Karpas-422 (cell line): Measurements from ENCODE around the gene SLC1A4. TPM values are rescaled to one million over a fixed set of nuclear protein-coding genes. Genes with fewer than 3 reads are reported as not detected.
"Not testable (repeated sequence)": the region's sequence is repeated elsewhere in the genome, so short reads cannot be mapped to it uniquely, and the experiment has no call there.

ENCODE experiments used
- DNase-seq: peaks from one replicate; pipeline ENCODE4 v3.0.0-alpha.2; 2015
- H2AFZ ChIP-seq: fragments of 200-600 bp; sonication (generic); 2 replicates; pipeline ENCODE4 v1.6.1; 2014; ENCODE audit warnings: antibody characterized with exemption, low read length, mixed read lengths
- H3K27ac ChIP-seq: fragments of 200-600 bp; sonication (generic); 2 replicates; pipeline ENCODE4 v1.5.1; 2014; ENCODE audit warnings: mild to moderate bottlenecking, low read length, moderate library complexity
- H3K27me3 ChIP-seq: fragments of 200-600 bp; sonication (generic); 2 replicates; pipeline ENCODE4 v1.6.1; 2014; ENCODE audit warnings: low read length, mixed read lengths
- H3K36me3 ChIP-seq: fragments of 200-600 bp; sonication (generic); 2 replicates; pipeline ENCODE4 v1.6.1; 2014; ENCODE audit warnings: low read length, mixed read lengths; ENCODE audit not compliant: insufficient read depth
- H3K4me1 ChIP-seq: fragments of 200-600 bp; sonication (generic); 2 replicates; pipeline ENCODE4 v1.6.1; 2014; ENCODE audit warnings: mild to moderate bottlenecking, low read length, mixed read lengths
- H3K4me2 ChIP-seq: fragments of 200-600 bp; sonication (generic); 2 replicates; pipeline ENCODE4 v1.6.1; 2014; ENCODE audit warnings: low read length, low read depth, mild to moderate bottlenecking; ENCODE audit not compliant: poor library complexity, severe bottlenecking
- H3K4me3 ChIP-seq: fragments of 200-600 bp; sonication (generic); 2 replicates; pipeline ENCODE4 v1.5.1; 2014; ENCODE audit warnings: mild to moderate bottlenecking, antibody characterized with exemption, low read length, mixed read lengths
- H3K79me2 ChIP-seq: fragments of 200-600 bp; sonication (generic); 2 replicates; pipeline ENCODE4 v1.6.1; 2014; ENCODE audit warnings: mild to moderate bottlenecking, low read length, mixed read lengths
- H3K9ac ChIP-seq: fragments of 200-600 bp; sonication (generic); 2 replicates; pipeline ENCODE4 v1.6.0; 2014; ENCODE audit warnings: low read length
- H3K9me2 ChIP-seq: fragments of 200-600 bp; sonication (generic), shearing (Covaris generic); replicated peaks from 2 replicates; pipeline ENCODE4 v1.6.0; 2014; ENCODE audit warnings: mild to moderate bottlenecking, low read length, moderate library complexity; ENCODE audit not compliant: insufficient read depth
- H3K9me3 ChIP-seq: fragments of 300-700, 200-600 bp; sonication (generic); 2 replicates; pipeline ENCODE4 v1.6.1; 2014; ENCODE audit warnings: low read length, mixed read lengths
- H4K20me1 ChIP-seq: fragments of 200-600 bp; sonication (generic); 2 replicates; pipeline ENCODE4 v1.6.1; 2014; ENCODE audit warnings: mild to moderate bottlenecking, antibody characterized with exemption, low read length, low read depth; ENCODE audit not compliant: insufficient read depth
- total RNA-seq: library from RNA; depleted of rRNA; stranded (reverse); fragments of >200 nt; shearing (Covaris generic); gene quantifications from 2 replicates; pipeline ENCODE4 v1.2.3, GENCODE V29; 2014; ENCODE audit warnings: low replicate concordance

SLC1A4 gene
- total RNA-seq, 1 experiment from 2014 or later = 114 TPM

GRCh38 chr2:64957109-64957903 is 31.9 kb upstream of the SLC1A4 start:
- no peaks in the 10 kb centered on the region; the same call in 1 of the 2 replicates for H3K36me3 ChIP-seq
- H3K9me2 ChIP-seq = no peaks in the 10 kb centered on the region
- DNase-seq = no peak
- no peak overlapping the region for H3K4me2 ChIP-seq
- no peak overlapping the region for H3K27ac ChIP-seq
- no peaks in the 10 kb centered on the region for H3K27me3 ChIP-seq
- H2AFZ ChIP-seq = no peak overlapping the region
- H3K4me3 ChIP-seq = no peak overlapping the region
- no peaks in the 10 kb centered on the region for H3K79me2 ChIP-seq
- H3K9me3 ChIP-seq = peaks cover 8% of the 10 kb centered on the region
- no peak overlapping the region for H3K9ac ChIP-seq
- peaks cover 13% of the 10 kb centered on the region for H3K4me1 ChIP-seq
- no peaks in the 10 kb centered on the region for H4K20me1 ChIP-seq

DNA sequence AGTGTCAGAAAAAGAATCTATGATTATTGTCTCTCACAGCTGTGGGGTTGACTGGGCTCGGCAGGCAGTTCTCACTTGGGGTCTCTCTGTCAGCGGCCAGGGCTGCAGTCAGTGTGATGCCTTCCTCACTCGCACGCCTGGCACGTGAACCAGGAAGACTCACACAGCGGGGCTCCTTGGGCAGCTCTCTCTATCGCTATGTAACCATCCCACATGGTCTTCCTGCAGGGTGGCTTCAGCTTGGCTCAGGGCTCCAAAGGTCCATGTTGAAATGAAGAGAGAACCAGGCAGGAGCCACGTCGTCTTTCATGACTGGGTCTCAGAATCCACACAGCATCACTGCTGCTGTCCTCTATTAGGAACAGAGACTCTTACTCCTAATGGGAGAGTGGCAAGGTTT is 30.6 kb upstream of the SLC1A4 start:
- H3K79me2 ChIP-seq = no peaks in the 10 kb centered on the region
- H3K27ac ChIP-seq = no peak overlapping the region
- no peak overlapping the region for H2AFZ ChIP-seq

DNA sequence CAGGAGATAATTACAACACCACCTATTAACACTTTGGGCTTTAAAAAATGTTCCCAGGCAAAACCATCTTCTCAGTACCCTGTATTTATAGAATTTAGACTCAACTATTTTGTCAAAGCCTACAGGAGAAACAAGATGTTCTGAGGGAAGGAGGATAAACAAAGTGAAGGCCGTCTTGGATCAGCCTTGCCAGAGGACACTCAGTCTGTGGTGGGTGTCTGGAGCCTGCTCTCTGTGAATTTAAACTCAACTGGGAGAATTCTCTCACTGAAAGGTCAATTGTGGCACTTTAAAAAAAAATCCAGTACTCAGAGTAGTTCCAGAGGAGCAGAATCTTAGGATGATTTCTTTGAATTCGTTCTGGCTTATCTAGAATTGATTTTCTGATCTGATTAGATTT is 28.4 kb upstream of the SLC1A4 start:
- H3K27ac ChIP-seq = no peak overlapping the region

More for the DNA sequence above, 30.6 kb upstream of the SLC1A4 start:
- Histone ChIP-seq H4K20me1 (no peaks in the 10 kb centered on the region), H3K4me1 (peaks cover 10% of the 10 kb centered on the region), H3K36me3 (no peaks in the 10 kb centered on the region; the same call in 1 of the 2 replicates), H3K9me2 (no peaks in the 10 kb centered on the region), H3K4me3 (no peak overlapping the region), H3K9me3 (peaks cover 8% of the 10 kb centered on the region), H3K9ac (no peak overlapping the region), H3K4me2 (no peak overlapping the region), H3K27me3 (no peaks in the 10 kb centered on the region)
- DNase-seq = no peak

DNA sequence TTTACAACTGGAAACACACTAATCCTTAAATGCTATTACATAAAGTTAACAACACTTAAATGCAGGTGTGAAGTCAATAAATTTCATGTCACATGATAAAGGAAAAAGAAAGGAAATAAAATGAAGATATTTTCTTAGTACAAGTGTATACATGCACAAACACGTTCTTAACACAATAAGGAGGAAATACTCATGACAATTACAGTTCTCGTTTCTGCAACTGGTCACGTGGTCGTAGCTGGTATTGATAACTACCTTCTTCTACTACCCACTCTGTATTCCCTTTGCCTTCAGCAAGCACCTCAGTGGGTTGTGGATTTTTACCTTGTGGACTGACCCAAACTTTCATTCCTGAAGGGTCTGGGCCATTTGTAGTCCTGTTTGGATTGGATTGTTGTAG is 26.1 kb upstream of the SLC1A4 start:
- not testable (repeated sequence) for H2AFZ ChIP-seq, DNase-seq, H3K79me2 ChIP-seq, H3K4me3 ChIP-seq, H3K27me3 ChIP-seq, H3K27ac ChIP-seq, H4K20me1 ChIP-seq, H3K9me3 ChIP-seq, H3K9ac ChIP-seq, H3K9me2 ChIP-seq, H3K4me2 ChIP-seq, H3K36me3 ChIP-seq
- peaks cover 16% of the 10 kb centered on the region for H3K4me1 ChIP-seq

More for the DNA sequence above, 28.4 kb upstream of the SLC1A4 start:
- Histone ChIP-seq H3K27me3 (no peaks in the 10 kb centered on the region), H3K9me2 (no peaks in the 10 kb centered on the region), H2AFZ (no peak overlapping the region), H3K36me3 (no peaks in the 10 kb centered on the region), H3K4me1 (peaks cover 14% of the 10 kb centered on the region), H3K9ac (no peak overlapping the region), H3K79me2 (no peaks in the 10 kb centered on the region), H3K4me3 (no peak overlapping the region), H4K20me1 (no peaks in the 10 kb centered on the region), H3K4me2 (no peak overlapping the region), H3K9me3 (peaks cover under 1% of the 10 kb centered on the region; the same call in 1 of the 2 replicates)
- no peak for DNase-seq

GRCh38 chr2:64963719-64964118 is 25.5 kb upstream of the SLC1A4 start:
- Histone ChIP-seq H3K36me3 (no peaks in the 10 kb centered on the region), H3K4me2 (no peak overlapping the region), H2AFZ (no peak overlapping the region), H3K27ac (no peak overlapping the region), H3K4me1 (peaks cover 10% of the 10 kb centered on the region), H3K4me3 (no peak overlapping the region), H4K20me1 (no peaks in the 10 kb centered on the region), H3K27me3 (no peaks in the 10 kb centered on the region), H3K79me2 (no peaks in the 10 kb centered on the region), H3K9me2 (no peaks in the 10 kb centered on the region), H3K9me3 (no peaks in the 10 kb centered on the region), H3K9ac (no peak overlapping the region)
- DNase-seq = no peak

GRCh38 chr2:64966017-64966416 is 23.2 kb upstream of the SLC1A4 start:
- Histone ChIP-seq H3K9ac (no peak overlapping the region), H4K20me1 (no peaks in the 10 kb centered on the region), H3K27ac (no peak overlapping the region), H3K4me2 (no peak overlapping the region), H3K36me3 (no peaks in the 10 kb centered on the region), H3K27me3 (no peaks in the 10 kb centered on the region), H2AFZ (no peak overlapping the region), H3K9me3 (no peaks in the 10 kb centered on the region), H3K4me3 (no peak overlapping the region), H3K79me2 (no peaks in the 10 kb centered on the region), H3K4me1 (peaks cover 6% of the 10 kb centered on the region), H3K9me2 (no peaks in the 10 kb centered on the region)
- no peak for DNase-seq

DNA sequence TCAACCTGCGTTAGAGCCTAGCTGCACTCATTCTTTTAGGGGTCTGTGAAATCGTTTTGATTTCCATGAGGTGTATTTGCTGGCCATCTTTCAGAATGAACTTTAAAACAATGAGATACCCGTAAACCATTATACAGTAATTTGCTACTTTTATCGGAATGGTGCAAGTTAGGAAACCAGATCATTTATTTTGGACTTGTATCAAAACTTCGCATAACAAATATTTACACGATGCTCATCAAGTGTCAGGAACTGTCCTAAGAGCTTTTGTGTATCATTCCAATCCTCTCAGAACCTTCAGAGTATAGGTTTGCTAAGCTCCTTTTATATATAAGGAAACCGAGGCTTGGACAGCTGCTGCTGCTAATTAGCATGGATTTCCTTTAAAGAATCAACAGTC is 22.4 kb upstream of the SLC1A4 start:
- Histone ChIP-seq H3K27me3 (no peaks in the 10 kb centered on the region), H3K79me2 (no peaks in the 10 kb centered on the region), H3K4me2 (no peak overlapping the region), H3K36me3 (no peaks in the 10 kb centered on the region), H3K4me3 (no peak overlapping the region), H4K20me1 (no peaks in the 10 kb centered on the region), H2AFZ (no peak overlapping the region), H3K9me2 (no peaks in the 10 kb centered on the region), H3K27ac (no peak overlapping the region), H3K9me3 (no peaks in the 10 kb centered on the region), H3K9ac (no peak overlapping the region), H3K4me1 (peaks cover 6% of the 10 kb centered on the region)
- DNase-seq = no peak

GRCh38 chr2:64967601-64968000 is 21.6 kb upstream of the SLC1A4 start:
- no peaks in the 10 kb centered on the region for H4K20me1 ChIP-seq

More at GRCh38 chr2:64967601-64968000, 21.6 kb upstream of the SLC1A4 start:
- H3K27ac ChIP-seq = no peak overlapping the region
- H3K4me1 ChIP-seq = peaks cover 8% of the 10 kb centered on the region
- H3K9me2 ChIP-seq = no peaks in the 10 kb centered on the region
- H3K4me2 ChIP-seq = no peak overlapping the region
- H3K9ac ChIP-seq = no peak overlapping the region
- DNase-seq = no peak
- H3K79me2 ChIP-seq = no peaks in the 10 kb centered on the region
- no peak overlapping the region for H3K4me3 ChIP-seq
- no peak overlapping the region for H2AFZ ChIP-seq
- H3K27me3 ChIP-seq = no peaks in the 10 kb centered on the region
- no peaks in the 10 kb centered on the region for H3K36me3 ChIP-seq
- H3K9me3 ChIP-seq = no peaks in the 10 kb centered on the region
